NCI-H146 treated with DMSO at 0.1 percent for 48 hours (cell line): ENCODE data around the gene DNAH8.
"Not testable (repeated sequence)": the region's sequence is repeated elsewhere in the genome, so short reads cannot be mapped to it uniquely, and the experiment has no call there.

Experiments used
- DNase-seq: peaks from one replicate; lab custom pipeline; 2025; ENCODE audit not compliant: unreplicated experiment; lab: John Stamatoyannopoulos, UW

The DNAH8 gene

GRCh38 chr6:38836585-38836984 lies 121.5 kb downstream of the DNAH8 start:
- no peak for DNase-seq

GRCh38 chr6:38837101-38837500 lies 122.0 kb downstream of the DNAH8 start:
- DNase-seq = no peak

- no peak for DNase-seq
Observed at GRCh38 chr6:38843798-38844197, 128.7 kb downstream of the DNAH8 start.

GRCh38 chr6:38845931-38846330 lies 130.8 kb downstream of the DNAH8 start:
- DNase-seq = no peak

- DNase-seq = no peak
Observed at GRCh38 chr6:38846361-38846760, 131.2 kb downstream of the DNAH8 start.

DNA sequence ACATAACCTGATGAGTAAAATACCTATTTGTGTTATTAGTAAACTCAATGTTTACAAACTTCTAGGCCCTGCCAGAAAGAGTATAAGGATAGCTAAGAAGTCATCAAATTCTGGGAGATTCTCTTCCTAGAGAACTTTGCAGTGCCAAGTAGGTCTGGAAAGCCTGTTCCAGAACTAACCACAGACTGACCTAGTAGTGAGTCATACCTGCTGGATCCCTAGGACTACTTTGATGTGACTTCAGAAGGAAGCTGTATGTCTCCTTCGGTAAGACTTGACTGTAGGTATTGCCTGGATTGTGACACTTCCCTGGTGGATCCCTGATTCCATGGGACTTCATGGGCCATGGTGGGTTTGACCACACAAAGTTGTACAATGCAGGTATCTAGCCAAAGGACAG lies 131.7 kb downstream of the DNAH8 start:
- no peak for DNase-seq

DNA sequence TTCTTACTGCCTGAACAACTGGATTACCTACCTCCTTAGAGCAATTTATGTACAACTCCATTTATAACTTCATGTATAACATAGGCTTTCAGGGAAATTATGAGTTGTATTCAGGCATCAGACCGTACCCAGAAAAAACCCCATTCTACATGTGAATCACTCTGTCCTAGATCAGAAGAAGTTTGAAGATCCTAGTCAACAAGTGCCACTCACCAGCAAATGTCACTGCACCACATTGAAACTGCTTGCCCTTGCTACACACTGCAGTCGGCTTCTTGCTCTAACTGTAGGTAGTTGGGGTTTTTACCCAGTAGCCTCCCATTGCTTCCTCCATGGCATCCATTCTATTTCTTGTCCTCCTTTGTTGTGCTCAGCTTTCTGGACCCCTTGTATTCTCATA lies 132.4 kb downstream of the DNAH8 start:
- DNase-seq = no peak

- no peak for DNase-seq
Observed at GRCh38 chr6:38848760-38849159, 133.6 kb downstream of the DNAH8 start.

- DNase-seq = no peak
Observed at GRCh38 chr6:38852215-38852614, 137.1 kb downstream of the DNAH8 start.

GRCh38 chr6:38853236-38853635 lies 138.1 kb downstream of the DNAH8 start:
- no peak for DNase-seq

GRCh38 chr6:38856492-38856891 lies 141.4 kb downstream of the DNAH8 start:
- DNase-seq = no peak

DNA sequence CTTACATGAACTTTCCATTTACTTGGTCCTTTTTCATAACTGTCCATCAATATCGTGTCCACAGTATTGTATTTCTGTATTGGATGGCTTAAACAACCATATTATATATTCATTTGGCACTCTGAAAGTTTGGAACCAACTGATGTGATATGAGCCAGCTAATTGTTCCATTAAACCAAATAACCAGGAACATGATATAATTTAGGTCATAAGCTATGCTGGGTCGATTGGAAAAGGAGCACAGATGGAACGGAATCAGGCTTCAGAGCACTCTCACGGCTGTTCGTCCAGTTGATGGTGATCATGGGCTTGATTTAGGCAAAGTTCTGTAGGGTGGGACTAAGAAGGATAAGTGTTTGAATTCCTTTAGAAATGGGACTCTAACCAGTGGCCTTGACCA lies 142.7 kb downstream of the DNAH8 start:
- no peak for DNase-seq

GRCh38 chr6:38860041-38860440 lies 144.9 kb downstream of the DNAH8 start:
- no peak for DNase-seq

DNA sequence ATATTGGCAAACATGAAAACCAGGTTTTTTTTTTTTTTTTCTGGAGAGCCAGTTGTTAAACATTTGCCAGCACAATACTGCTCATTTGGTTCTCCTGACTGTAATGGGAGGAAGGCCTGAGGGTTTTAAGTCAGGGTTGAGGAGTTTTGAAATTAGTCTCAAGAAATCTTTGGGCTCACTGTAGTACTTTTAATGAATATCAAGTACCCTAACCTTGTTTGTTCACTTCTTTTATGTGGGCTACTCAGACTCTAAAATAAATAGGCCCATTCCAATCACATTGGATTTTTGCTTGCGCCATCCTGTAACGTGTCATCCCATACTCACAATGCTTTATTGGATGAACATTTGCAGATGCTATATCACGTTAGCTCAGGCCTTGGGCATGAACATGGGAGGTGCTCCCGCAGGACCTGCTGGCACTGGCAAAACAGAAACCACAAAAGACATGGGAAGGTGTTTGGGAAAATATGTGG lies 146.9 kb downstream of the DNAH8 start:
- no peak for DNase-seq

GRCh38 chr6:38865521-38866174 lies 150.5 kb downstream of the DNAH8 start:
- DNase-seq = no peak

- no peak for DNase-seq
Observed at GRCh38 chr6:38867726-38868125, 152.6 kb downstream of the DNAH8 start.

DNA sequence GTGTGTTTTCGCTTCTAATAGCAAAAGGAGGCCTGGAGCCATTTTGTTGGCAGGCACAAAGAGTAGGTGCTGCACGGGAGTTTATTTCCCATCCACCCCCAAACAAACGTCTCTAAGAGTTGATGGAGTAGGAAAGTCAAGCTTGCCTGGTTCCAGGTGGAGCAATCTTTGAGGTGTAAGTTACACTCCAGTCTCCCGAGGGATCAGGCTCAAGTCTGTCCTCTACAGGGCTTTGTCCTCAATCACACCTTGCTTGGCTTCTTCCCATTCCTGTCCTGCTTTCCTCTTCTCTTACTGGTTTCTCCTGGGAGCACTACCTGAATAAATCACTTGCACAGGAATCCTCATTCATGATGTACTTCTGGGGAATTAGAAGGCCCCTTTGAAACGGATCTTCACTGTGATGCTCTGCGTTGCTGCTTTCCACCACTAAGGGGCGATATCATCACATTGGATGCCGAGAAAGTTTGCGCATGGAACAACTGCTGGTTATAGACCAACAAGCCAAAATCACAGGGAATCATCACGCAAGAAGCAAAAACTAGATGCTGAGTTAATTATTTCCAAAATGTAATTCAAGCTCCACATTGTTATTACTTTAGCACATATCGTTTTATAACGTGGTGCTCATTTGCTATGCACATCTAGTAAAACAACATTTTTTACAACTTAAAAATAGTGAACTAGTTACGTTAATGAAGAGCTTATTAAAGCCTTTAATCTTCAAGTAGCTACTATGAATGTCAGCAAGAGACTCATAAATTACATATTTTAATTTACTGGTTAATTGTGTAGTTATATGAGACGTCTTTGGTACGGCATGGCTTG lies 156.8 kb downstream of the DNAH8 start:
- DNase-seq = peak; percentile 6

DNA sequence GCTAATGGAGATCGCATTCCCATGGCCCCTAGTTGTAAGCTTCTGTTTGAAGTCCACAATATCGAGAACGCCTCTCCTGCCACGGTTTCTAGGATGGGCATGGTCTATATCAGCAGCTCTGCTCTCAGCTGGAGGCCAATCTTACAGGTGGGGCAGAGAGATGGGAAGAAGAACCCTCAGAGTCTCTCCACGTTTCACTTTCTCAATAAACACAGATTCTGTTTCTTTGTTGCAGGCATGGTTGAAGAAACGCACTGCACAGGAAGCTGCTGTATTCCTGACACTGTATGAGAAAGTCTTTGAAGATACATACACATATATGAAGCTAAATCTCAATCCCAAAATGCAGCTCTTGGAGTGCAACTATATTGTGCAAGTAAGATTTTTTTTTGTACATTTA lies 157.9 kb downstream of the DNAH8 start:
- DNase-seq = no peak

DNA sequence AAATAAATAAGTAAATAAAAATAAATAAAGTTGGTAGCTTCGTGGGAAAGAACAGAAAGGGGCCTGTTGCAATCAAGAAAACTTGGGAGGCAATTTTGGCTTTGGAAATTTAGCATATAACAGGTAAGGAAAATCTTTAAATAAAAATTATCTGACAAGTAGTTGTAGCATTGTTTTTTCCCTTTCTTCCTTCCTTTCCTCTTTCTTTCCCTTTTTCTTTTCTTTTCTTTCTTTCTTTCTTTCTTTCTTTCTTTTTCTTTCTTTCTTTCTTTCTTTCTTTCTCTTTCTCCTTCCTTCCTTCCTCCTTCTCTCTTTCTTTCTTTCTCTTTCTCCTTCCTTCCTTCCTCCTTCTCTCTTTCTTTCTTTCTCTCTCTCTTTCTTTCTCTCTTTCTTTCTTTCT lies 158.7 kb downstream of the DNAH8 start:
- not testable (repeated sequence) for DNase-seq

DNA sequence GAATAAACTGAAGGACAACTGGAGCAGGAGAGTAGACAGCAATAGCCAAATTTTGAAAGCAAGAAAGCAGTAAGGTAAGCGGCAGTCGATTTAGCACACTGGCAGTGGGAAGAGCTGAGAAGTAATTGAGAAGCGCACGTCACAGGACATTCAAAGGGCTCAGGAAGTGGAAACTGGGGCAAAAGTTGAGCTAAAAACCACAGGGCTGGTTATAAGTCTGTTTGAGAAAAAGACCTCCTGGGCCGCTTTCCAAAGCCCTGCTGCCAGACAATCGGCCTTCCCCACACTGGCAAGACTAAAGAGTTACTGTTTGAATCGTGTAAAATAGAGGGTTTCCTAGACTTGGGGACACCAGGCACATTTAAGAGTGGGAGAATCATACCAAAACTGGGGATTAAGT lies 161.4 kb downstream of the DNAH8 start:
- DNase-seq = no peak

DNA sequence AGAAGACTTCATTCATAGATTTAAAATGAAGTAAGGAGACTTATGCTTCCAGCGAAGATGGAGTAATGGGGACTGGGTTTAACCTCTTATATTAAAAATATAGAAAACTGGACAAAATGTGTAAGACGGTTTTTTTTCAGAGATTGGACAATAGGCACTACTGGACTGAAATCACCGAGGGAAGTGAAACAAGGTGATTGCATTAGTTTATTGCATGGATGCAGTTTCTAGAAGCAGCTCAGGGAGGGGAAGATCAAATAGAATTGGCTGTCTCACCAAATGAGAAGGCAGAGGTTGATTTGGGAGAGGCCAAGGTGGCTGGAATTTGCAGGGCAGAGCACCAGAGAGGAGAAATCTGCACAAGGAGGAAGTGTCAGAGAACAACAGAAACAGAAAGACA lies 162.6 kb downstream of the DNAH8 start:
- no peak for DNase-seq

- DNase-seq = no peak
Observed at GRCh38 chr6:38882157-38882556, 167.0 kb downstream of the DNAH8 start.

- no peak for DNase-seq
Observed at GRCh38 chr6:38897507-38897906, 182.4 kb downstream of the DNAH8 start.
